H9 (cell line): ENCODE results near the gene HOXD10. TPM values are rescaled to one million over a fixed set of nuclear protein-coding genes. Genes with fewer than 3 reads are reported as not detected.

Experiments
- DNase-seq: peaks from one replicate; pipeline ENCODE4 v3.0.0-alpha.2; 2017
- H2AFZ ChIP-seq: one replicate; pipeline ENCODE4 v1.6.1; 2013; ENCODE audit warnings: mild to moderate bottlenecking, low read length, control low read depth, moderate library complexity
- H2AK5ac ChIP-seq: 2 replicates; pipeline ENCODE4 v1.6.1; 2013; ENCODE audit warnings: low read length, control low read depth, mixed read lengths; ENCODE audit not compliant: insufficient read length
- H2BK120ac ChIP-seq: one replicate; pipeline ENCODE4 v1.6.1; 2013; ENCODE audit warnings: low read depth, mild to moderate bottlenecking, low read length, control low read depth, inconsistent platforms; ENCODE audit not compliant: poor library complexity, severe bottlenecking
- H2BK12ac ChIP-seq: 2 replicates; pipeline ENCODE4 v1.6.1; 2013; ENCODE audit warnings: low read length, control low read depth, mixed read lengths, low read depth; ENCODE audit not compliant: insufficient read length
- H2BK15ac ChIP-seq: 2 replicates; pipeline ENCODE4 v1.6.1; 2013; ENCODE audit warnings: low read depth, low read length, control low read depth
- H2BK20ac ChIP-seq: one replicate; pipeline ENCODE4 v1.6.1; 2013; ENCODE audit warnings: low read depth, mild to moderate bottlenecking, low read length, control low read depth, inconsistent platforms; ENCODE audit not compliant: poor library complexity, severe bottlenecking
- H2BK5ac ChIP-seq: 2 replicates; pipeline ENCODE4 v1.6.1; 2013; ENCODE audit warnings: low read length, control low read depth, mixed read lengths; ENCODE audit not compliant: insufficient read length
- H3K14ac ChIP-seq: 2 replicates; pipeline ENCODE4 v1.6.1; 2013; ENCODE audit warnings: low read length, control low read depth; ENCODE audit not compliant: insufficient read depth
- H3K18ac ChIP-seq: 2 replicates; pipeline ENCODE4 v1.6.1; 2013; ENCODE audit warnings: low read depth, mild to moderate bottlenecking, mixed read lengths, low read length, control low read depth; ENCODE audit not compliant: insufficient read length
- H3K23ac ChIP-seq: 2 replicates; pipeline ENCODE4 v1.6.1; 2013; ENCODE audit warnings: low read length, control low read depth, mixed read lengths, low read depth; ENCODE audit not compliant: insufficient read length
- H3K23me2 ChIP-seq: 2 replicates; pipeline ENCODE4 v1.6.1; 2013; ENCODE audit warnings: low read depth, mild to moderate bottlenecking, mixed read lengths, low read length, control low read depth; ENCODE audit not compliant: insufficient read length, poor library complexity, severe bottlenecking
- H3K27ac ChIP-seq: 2 replicates; pipeline ENCODE4 v1.5.1; 2013; ENCODE audit warnings: low read length, control low read depth, mixed read lengths, low read depth; ENCODE audit not compliant: insufficient read length
- H3K27me3 ChIP-seq: 2 replicates; pipeline ENCODE4 v1.6.1; 2013; ENCODE audit warnings: low read length, control low read depth, inconsistent platforms; ENCODE audit not compliant: insufficient read depth
- H3K4ac ChIP-seq: 2 replicates; pipeline ENCODE4 v1.6.1; 2013; ENCODE audit warnings: low read depth, mild to moderate bottlenecking, control low read depth, inconsistent platforms, low read length, moderate library complexity
- H3K4me1 ChIP-seq: 2 replicates; pipeline ENCODE4 v1.6.1; 2013; ENCODE audit warnings: low read length, control low read depth, inconsistent platforms; ENCODE audit not compliant: insufficient read depth
- H3K4me2 ChIP-seq: 2 replicates; pipeline ENCODE4 v1.6.1; 2013; ENCODE audit warnings: low read length, control low read depth, mixed read lengths; ENCODE audit not compliant: insufficient read length, insufficient read depth
- H3K56ac ChIP-seq: 2 replicates; pipeline ENCODE4 v1.6.1; 2013; ENCODE audit warnings: low read depth, mild to moderate bottlenecking, mixed read lengths, low read length, control low read depth; ENCODE audit not compliant: insufficient read length
- H3K79me1 ChIP-seq: 2 replicates; pipeline ENCODE4 v1.6.1; 2013; ENCODE audit warnings: low read depth, mild to moderate bottlenecking, moderate library complexity, low read length, control low read depth, inconsistent platforms; ENCODE audit not compliant: insufficient read depth, poor library complexity, severe bottlenecking
- H3K79me2 ChIP-seq: 2 replicates; pipeline ENCODE4 v1.6.1; 2013; ENCODE audit warnings: low read length, control low read depth, inconsistent platforms; ENCODE audit not compliant: insufficient read depth
- H3K9ac ChIP-seq: 2 replicates; pipeline ENCODE4 v1.6.1; 2013; ENCODE audit warnings: low read length, control low read depth, mixed read lengths; ENCODE audit not compliant: insufficient read length; ENCODE audit errors: extremely low read depth
- H3K9me3 ChIP-seq: one replicate; pipeline ENCODE4 v1.6.1; 2013; ENCODE audit warnings: low read depth, low read length, inconsistent platforms; ENCODE audit not compliant: control insufficient read depth
- H3T11ph ChIP-seq: one replicate; pipeline ENCODE4 v1.6.1; 2013; ENCODE audit warnings: mild to moderate bottlenecking, low read length, control low read depth, inconsistent platforms
- H4K20me1 ChIP-seq: one replicate; pipeline ENCODE4 v1.6.1; 2013; ENCODE audit not compliant: control insufficient read depth, insufficient read length, insufficient read depth
- H4K5ac ChIP-seq: 2 replicates; pipeline ENCODE4 v1.6.1; 2013; ENCODE audit warnings: low read depth, mild to moderate bottlenecking, mixed read lengths, low read length, control low read depth; ENCODE audit not compliant: insufficient read length
- H4K8ac ChIP-seq: replicated peaks from 2 replicates; pipeline ENCODE4 v1.6.1; 2013; ENCODE audit warnings: low read length, control low read depth, mixed read lengths, low read depth; ENCODE audit not compliant: insufficient read length
- H4K91ac ChIP-seq: 2 replicates; pipeline ENCODE4 v1.6.1; 2013; ENCODE audit warnings: low read depth, mild to moderate bottlenecking, moderate library complexity, mixed read lengths, low read length, control low read depth; ENCODE audit not compliant: insufficient read length
- H3K27ac Mint-ChIP-seq, 3 experiments: 2 replicates in 2 of 3; 3 replicates in 1 of 3; pipeline ENCODE4 v1.8.0; 2020 to 2021; ENCODE audit warnings: mixed read lengths in 3 of 3, mild to moderate bottlenecking in 1 of 3, moderate library complexity in 1 of 3
- H3K27me3 Mint-ChIP-seq: 2 replicates; pipeline ENCODE4 v1.8.0; 2021; ENCODE audit warnings: low read depth, mild to moderate bottlenecking, moderate library complexity, mixed read lengths
- H3K36me3 Mint-ChIP-seq, 3 experiments: 2 replicates in 2 of 3; 3 replicates in 1 of 3; pipeline ENCODE4 v1.8.0; 2020 to 2021; ENCODE audit warnings: low read depth in 3 of 3, mixed read lengths in 3 of 3; ENCODE audit not compliant: insufficient read depth in 1 of 3
- H3K4me1 Mint-ChIP-seq, 2 experiments: 2 replicates each; pipeline ENCODE4 v1.8.0; 2020; ENCODE audit warnings: mixed read lengths in 2 of 2
- H3K4me3 Mint-ChIP-seq, 2 experiments: 2 replicates in 1 of 2; 3 replicates in 1 of 2; pipeline ENCODE4 v1.8.0; 2020 to 2021; ENCODE audit warnings: mild to moderate bottlenecking in 2 of 2, mixed read lengths in 2 of 2, moderate library complexity in 1 of 2
- H3K9me3 Mint-ChIP-seq, 2 experiments: 2 replicates in 1 of 2; 3 replicates in 1 of 2; pipeline ENCODE4 v1.8.0; 2020; ENCODE audit warnings: mild to moderate bottlenecking in 2 of 2, mixed read lengths in 2 of 2, moderate library complexity in 1 of 2
- WGBS: extraction: QIAGEN DNeasy Blood & Tissue Kit; methylation state at CpG from one replicate; pipeline ENCODE4 v1.1.7; 2013; ENCODE audit warnings: missing lambda C conversion rate, low lambda C conversion rate, mixed read lengths; ENCODE audit not compliant: insufficient read length; ENCODE audit errors: extremely low coverage; 5-methylcytosine and 5-hydroxymethylcytosine counted together
- total RNA-seq: library from RNA; stranded (reverse); gene quantifications from 2 replicates; pipeline ENCODE4 v1.2.1, GENCODE V29; 2021
- TF ChIP-seq, protein P1 (sequence below): fragments of 200-600 bp; sonication (generic); conservative IDR thresholded peaks from 3 replicates; pipeline ENCODE4 v1.8.0; 2021; ENCODE audit warnings: antibody characterized with exemption, mild to moderate bottlenecking

Gene HOXD10
- total RNA-seq, 1 experiment from 2014 or later, result not detected

GRCh38 chr2:176071330-176072291, 45.0 kb upstream of the HOXD10 start:
- TF ChIP-seq, protein P1, sequence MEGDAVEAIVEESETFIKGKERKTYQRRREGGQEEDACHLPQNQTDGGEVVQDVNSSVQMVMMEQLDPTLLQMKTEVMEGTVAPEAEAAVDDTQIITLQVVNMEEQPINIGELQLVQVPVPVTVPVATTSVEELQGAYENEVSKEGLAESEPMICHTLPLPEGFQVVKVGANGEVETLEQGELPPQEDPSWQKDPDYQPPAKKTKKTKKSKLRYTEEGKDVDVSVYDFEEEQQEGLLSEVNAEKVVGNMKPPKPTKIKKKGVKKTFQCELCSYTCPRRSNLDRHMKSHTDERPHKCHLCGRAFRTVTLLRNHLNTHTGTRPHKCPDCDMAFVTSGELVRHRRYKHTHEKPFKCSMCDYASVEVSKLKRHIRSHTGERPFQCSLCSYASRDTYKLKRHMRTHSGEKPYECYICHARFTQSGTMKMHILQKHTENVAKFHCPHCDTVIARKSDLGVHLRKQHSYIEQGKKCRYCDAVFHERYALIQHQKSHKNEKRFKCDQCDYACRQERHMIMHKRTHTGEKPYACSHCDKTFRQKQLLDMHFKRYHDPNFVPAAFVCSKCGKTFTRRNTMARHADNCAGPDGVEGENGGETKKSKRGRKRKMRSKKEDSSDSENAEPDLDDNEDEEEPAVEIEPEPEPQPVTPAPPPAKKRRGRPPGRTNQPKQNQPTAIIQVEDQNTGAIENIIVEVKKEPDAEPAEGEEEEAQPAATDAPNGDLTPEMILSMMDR, result no peak
- Histone ChIP-seq H3K56ac (no peak overlapping the region), H2BK12ac (no peak overlapping the region), H4K8ac (no peak overlapping the region), H3K27me3 (peaks cover 99% of the 10 kb centered on the region), H3K4me2 (no peak overlapping the region), H3T11ph (no peak overlapping the region), H3K79me1 (no peaks in the 10 kb centered on the region), H3K27ac (no peak overlapping the region), H2AK5ac (no peak overlapping the region), H2BK5ac (no peak overlapping the region), H4K91ac (no peak overlapping the region), H4K20me1 (no peaks in the 10 kb centered on the region), H3K23ac (no peak overlapping the region), H3K4me1 (no peaks in the 10 kb centered on the region), H3K18ac (no peak overlapping the region), H2BK20ac (no peak overlapping the region), H3K23me2 (peaks cover 3% of the 10 kb centered on the region), H3K14ac (no peak overlapping the region), H3K9ac (no peak overlapping the region), H2BK120ac (no peak overlapping the region), H4K5ac (no peak overlapping the region), H2BK15ac (no peak overlapping the region), H2AFZ (no peak overlapping the region), H3K4ac (no peak overlapping the region), H3K9me3 (no peaks in the 10 kb centered on the region), H3K79me2 (no peaks in the 10 kb centered on the region)
- Mint-ChIP-seq H3K4me1 (peaks cover 11 to 34% of the 10 kb centered on the region in 2 experiments; a peak in 3 of 4 replicates), H3K4me3 (no peak overlapping the region; a peak in 1 of 5 replicates), H3K9me3 (peaks cover 5 to 7% of the 10 kb centered on the region in 2 experiments; a peak in 4 of 5 replicates), H3K27me3 (peaks cover 100% of the 10 kb centered on the region), H3K27ac (no peak overlapping the region; a peak in 1 of 7 replicates), H3K36me3 (peaks cover 0 to 4% (median 0%) of the 10 kb centered on the region in 3 experiments; a peak in 1 of 7 replicates)
- peak; percentile 30 for DNase-seq
- WGBS, result no CpG with 5 or more reads among the region's 58 CpGs
